SU-DHL-6 (cell line): Measurements from ENCODE around the gene CAPN9.
"Not testable (repeated sequence)": the region's sequence is repeated elsewhere in the genome, so short reads cannot be mapped to it uniquely, and the experiment has no call there.

Experiments
- H2AFZ ChIP-seq: fragments of 200-600 bp; sonication (generic); 2 replicates; pipeline ENCODE4 v1.6.1; 2014; ENCODE audit warnings: low read depth, mild to moderate bottlenecking, moderate library complexity, mixed read lengths, antibody characterized with exemption, low read length; ENCODE audit not compliant: severe bottlenecking
- H3F3A ChIP-seq: fragments of 200-600 bp; shearing (Covaris generic); 2 replicates; pipeline ENCODE4 v1.6.0; 2016; ENCODE audit warnings: antibody characterized with exemption, mild to moderate bottlenecking; ENCODE audit not compliant: insufficient read depth
- H3K27ac ChIP-seq: fragments of 200-600 bp; sonication (generic); 2 replicates; pipeline ENCODE4 v1.5.1; 2016; ENCODE audit warnings: low read depth, mild to moderate bottlenecking, low read length, moderate library complexity, mixed read lengths
- H3K27me3 ChIP-seq: fragments of 200-600 bp; sonication (generic), shearing (Covaris generic); 2 replicates; pipeline ENCODE4 v1.6.0; 2014; ENCODE audit warnings: mild to moderate bottlenecking, low read length
- H3K36me3 ChIP-seq: fragments of 200-600 bp; sonication (generic); 2 replicates; pipeline ENCODE4 v1.6.1; 2014; ENCODE audit warnings: mild to moderate bottlenecking, low read length, mixed read lengths
- H3K4me2 ChIP-seq: fragments of 300-600, 200-600 bp; shearing (Covaris generic), sonication (generic); 2 replicates; pipeline ENCODE4 v1.6.0; 2014; ENCODE audit warnings: low read length, low read depth, mild to moderate bottlenecking; ENCODE audit not compliant: poor library complexity, severe bottlenecking
- H3K4me3 ChIP-seq: fragments of 200-600 bp; sonication (generic); 2 replicates; pipeline ENCODE4 v1.5.1; 2014; ENCODE audit warnings: antibody characterized with exemption, low read length, mild to moderate bottlenecking, mixed read lengths; ENCODE audit not compliant: insufficient read depth, poor library complexity, severe bottlenecking
- H3K79me2 ChIP-seq: fragments of 200-600 bp; sonication (generic); 2 replicates; pipeline ENCODE4 v1.6.1; 2014; ENCODE audit warnings: mild to moderate bottlenecking, low read length, moderate library complexity; ENCODE audit not compliant: insufficient read depth
- H3K9ac ChIP-seq: fragments of 200-600 bp; sonication (generic); 2 replicates; pipeline ENCODE4 v1.7.0; 2014; ENCODE audit warnings: mild to moderate bottlenecking, low read length
- H3K9me2 ChIP-seq: fragments of 200-600 bp; sonication (generic); replicated peaks from 2 replicates; pipeline ENCODE4 v1.6.1; 2014; ENCODE audit warnings: low read length; ENCODE audit not compliant: insufficient read depth
- H3K9me3 ChIP-seq: fragments of 200-600 bp; sonication (generic); 2 replicates; pipeline ENCODE4 v1.6.1; 2014; ENCODE audit warnings: low read length, mixed read lengths; ENCODE audit not compliant: insufficient read depth
- H4K20me1 ChIP-seq: fragments of 200-600 bp; sonication (generic); 2 replicates; pipeline ENCODE4 v1.6.1; 2014; ENCODE audit warnings: low read depth, mild to moderate bottlenecking, antibody characterized with exemption, low read length, moderate library complexity, mixed read lengths
- EZH2phosphoT487 ChIP-seq: fragments of 200-600 bp; sonication (generic), shearing (Covaris generic); conservative IDR thresholded peaks from 2 replicates; pipeline ENCODE4 v1.6.1; 2018; ENCODE audit warnings: mild to moderate bottlenecking, antibody characterized with exemption, low read length, moderate library complexity, mixed read lengths
- TF ChIP-seq, protein P1 (sequence below): fragments of 200-600 bp; sonication (generic); IDR thresholded peaks from one replicate; pipeline ENCODE4 v1.5.1; 2017; ENCODE audit warnings: antibody characterized with exemption, mild to moderate bottlenecking, low read length, moderate library complexity; ENCODE audit not compliant: insufficient read depth, poor library complexity, severe bottlenecking

CAPN9 gene

DNA sequence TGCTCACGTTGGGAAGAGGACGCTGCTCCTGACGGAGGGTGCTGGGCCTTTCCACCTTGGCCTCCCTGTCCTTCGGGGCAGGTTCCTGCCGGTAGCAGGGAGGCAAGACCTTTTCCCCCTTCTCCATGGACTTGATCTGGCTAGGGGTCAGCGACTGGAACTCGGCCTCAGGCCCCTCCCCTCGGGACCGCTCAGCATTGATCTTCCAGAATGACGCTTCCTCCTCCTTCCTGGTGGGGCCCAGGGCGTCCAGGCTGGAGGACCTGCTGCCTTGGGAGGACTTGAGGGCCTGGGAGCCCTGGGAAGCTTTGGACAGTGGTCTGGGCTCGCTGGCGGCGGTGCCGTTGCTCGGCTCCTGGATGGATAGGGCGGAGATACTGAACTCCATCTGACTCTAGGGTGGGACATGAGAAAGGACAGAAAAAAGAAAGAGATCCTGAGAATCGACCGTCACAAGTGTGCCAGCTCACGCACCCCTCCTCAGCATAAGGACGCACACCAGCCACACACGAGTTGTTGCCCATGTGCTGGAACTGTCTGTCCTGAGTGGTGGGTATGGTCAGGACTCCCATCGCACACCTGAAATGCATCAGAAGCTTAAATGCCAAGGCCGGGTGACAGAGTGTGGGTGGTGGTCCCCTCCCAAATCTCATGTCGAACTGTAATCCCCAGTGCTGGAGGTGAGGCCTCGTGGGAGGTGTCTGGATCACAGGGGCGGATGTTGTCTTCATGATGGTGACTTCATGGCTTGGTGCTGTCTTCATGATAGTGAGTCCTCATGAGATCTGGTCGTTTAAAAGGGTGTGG, 96.5 kb downstream of the CAPN9 start:
- Histone ChIP-seq H3K4me3 (no peak overlapping the region), H3K27me3 (no peaks in the 10 kb centered on the region), H3K4me2 (no peak overlapping the region), H3K79me2 (no peaks in the 10 kb centered on the region), H3K36me3 (no peaks in the 10 kb centered on the region), H2AFZ (no peak overlapping the region), H3K9me2 (no peaks in the 10 kb centered on the region), H3F3A (no peaks in the 10 kb centered on the region), H4K20me1 (no peaks in the 10 kb centered on the region), H3K9ac (no peak overlapping the region), H3K27ac (no peak overlapping the region), H3K9me3 (no peaks in the 10 kb centered on the region)
- TF ChIP-seq EZH2phosphoT487, result no peak
- TF ChIP-seq, protein P1, sequence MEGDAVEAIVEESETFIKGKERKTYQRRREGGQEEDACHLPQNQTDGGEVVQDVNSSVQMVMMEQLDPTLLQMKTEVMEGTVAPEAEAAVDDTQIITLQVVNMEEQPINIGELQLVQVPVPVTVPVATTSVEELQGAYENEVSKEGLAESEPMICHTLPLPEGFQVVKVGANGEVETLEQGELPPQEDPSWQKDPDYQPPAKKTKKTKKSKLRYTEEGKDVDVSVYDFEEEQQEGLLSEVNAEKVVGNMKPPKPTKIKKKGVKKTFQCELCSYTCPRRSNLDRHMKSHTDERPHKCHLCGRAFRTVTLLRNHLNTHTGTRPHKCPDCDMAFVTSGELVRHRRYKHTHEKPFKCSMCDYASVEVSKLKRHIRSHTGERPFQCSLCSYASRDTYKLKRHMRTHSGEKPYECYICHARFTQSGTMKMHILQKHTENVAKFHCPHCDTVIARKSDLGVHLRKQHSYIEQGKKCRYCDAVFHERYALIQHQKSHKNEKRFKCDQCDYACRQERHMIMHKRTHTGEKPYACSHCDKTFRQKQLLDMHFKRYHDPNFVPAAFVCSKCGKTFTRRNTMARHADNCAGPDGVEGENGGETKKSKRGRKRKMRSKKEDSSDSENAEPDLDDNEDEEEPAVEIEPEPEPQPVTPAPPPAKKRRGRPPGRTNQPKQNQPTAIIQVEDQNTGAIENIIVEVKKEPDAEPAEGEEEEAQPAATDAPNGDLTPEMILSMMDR, result no peak

DNA sequence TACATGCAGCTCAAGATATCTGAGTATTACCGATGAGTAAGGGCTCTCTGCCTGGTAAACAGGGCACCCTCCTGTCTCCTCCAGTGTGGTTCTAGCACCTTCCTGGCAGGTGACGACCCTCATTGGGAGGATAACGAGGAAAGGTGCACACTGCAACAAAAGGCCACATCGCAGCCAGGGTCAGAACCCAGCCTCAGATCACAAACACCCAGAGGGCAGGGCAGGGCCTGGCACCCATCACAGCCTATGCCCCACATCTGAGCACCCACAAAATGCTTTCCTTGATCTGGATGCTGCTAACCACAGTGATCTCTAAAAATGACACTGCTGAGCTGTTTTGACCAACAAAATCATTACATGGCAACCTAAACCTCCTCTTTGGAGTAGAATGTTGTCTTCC, 97.4 kb downstream of the CAPN9 start:
- H3K4me3 ChIP-seq, result no peak overlapping the region
- no peaks in the 10 kb centered on the region for H3K36me3 ChIP-seq
- no peaks in the 10 kb centered on the region for H3K9me3 ChIP-seq
- H2AFZ ChIP-seq, result no peak overlapping the region
- no peak for TF ChIP-seq EZH2phosphoT487
- TF ChIP-seq, protein P1, result no peak
- H3F3A ChIP-seq, result no peaks in the 10 kb centered on the region
- no peak overlapping the region for H3K4me2 ChIP-seq
- H3K27me3 ChIP-seq, result no peaks in the 10 kb centered on the region
- no peak overlapping the region for H3K27ac ChIP-seq
- H4K20me1 ChIP-seq, result no peaks in the 10 kb centered on the region
- no peaks in the 10 kb centered on the region for H3K79me2 ChIP-seq
- H3K9ac ChIP-seq, result no peak overlapping the region
- H3K9me2 ChIP-seq, result no peaks in the 10 kb centered on the region

DNA sequence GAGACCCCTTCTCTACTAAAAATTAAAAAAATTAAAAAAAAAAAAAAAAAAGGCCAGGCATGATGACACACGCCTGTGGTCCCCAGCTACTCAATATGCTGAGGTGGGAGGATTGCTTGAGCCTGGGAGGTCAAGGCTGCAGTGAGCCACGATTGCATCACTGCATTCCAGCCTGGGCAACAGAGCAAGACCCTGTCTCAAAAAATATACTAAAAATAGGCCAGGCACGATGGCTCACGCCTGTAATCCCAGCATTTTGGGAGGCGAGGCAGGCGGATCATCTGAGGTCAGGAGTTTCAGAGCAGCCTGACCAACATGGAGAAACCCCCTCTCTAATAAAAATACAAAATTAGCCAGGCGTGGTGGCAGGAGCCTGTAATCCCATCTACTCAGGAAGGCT, 98.0 kb downstream of the CAPN9 start:
- not testable (repeated sequence) for H3K79me2 ChIP-seq, H3K4me3 ChIP-seq, H3K36me3 ChIP-seq, H3K9me2 ChIP-seq, H3K4me2 ChIP-seq, H3F3A ChIP-seq, H3K27ac ChIP-seq, H3K9me3 ChIP-seq, H2AFZ ChIP-seq, H3K27me3 ChIP-seq, H3K9ac ChIP-seq, H4K20me1 ChIP-seq

DNA sequence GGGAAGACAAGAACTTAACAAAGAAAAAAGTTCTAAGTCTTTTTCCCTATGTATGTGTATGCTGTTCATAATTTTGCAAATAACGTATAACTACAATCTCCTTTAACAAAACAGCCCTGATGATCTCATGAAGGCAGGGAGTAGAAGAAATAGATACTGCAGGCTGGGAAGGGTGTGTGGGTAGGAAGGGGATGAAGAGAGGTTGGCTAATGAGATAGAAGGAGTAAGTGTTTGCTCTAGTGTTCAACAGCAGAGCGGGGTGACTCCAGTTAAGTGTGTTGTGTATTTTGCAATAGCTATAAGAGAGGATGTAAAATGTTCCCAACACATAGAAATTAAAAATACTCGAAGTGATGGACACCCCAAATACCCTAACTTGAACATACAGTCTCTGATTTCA, 101.0 kb downstream of the CAPN9 start:
- no peaks in the 10 kb centered on the region for H3K27me3 ChIP-seq
- H3K4me2 ChIP-seq, result no peak overlapping the region
- H3F3A ChIP-seq, result no peaks in the 10 kb centered on the region
- H3K27ac ChIP-seq, result no peak overlapping the region
- no peak overlapping the region for H3K4me3 ChIP-seq
- no peak for TF ChIP-seq EZH2phosphoT487
- TF ChIP-seq, protein P1, result no peak
- H3K9ac ChIP-seq, result no peak overlapping the region
- no peaks in the 10 kb centered on the region for H4K20me1 ChIP-seq
- H3K79me2 ChIP-seq, result no peaks in the 10 kb centered on the region
- no peak overlapping the region for H2AFZ ChIP-seq
- no peaks in the 10 kb centered on the region for H3K9me3 ChIP-seq
- no peaks in the 10 kb centered on the region for H3K36me3 ChIP-seq
- H3K9me2 ChIP-seq, result no peaks in the 10 kb centered on the region
